GM18507 (cell line): ENCODE results near the gene TMOD3.

Source experiments
- DNase-seq: peaks from one replicate; pipeline ENCODE4 v3.0.0; 2011; ENCODE audit warnings: low read depth; ENCODE audit not compliant: insufficient read length; ENCODE audit errors: extremely low spot score
- FAIRE-seq: peaks from 2 replicates; lab custom pipeline; 2011; peaks lifted over from hg19 to GRCh38; lab: Jason Lieb, UNC

The TMOD3 gene

GRCh38 chr15:51818150-51818549 is 11.3 kb upstream of the TMOD3 start:
- FAIRE-seq (no peak), DNase-seq (no peak)

DNA sequence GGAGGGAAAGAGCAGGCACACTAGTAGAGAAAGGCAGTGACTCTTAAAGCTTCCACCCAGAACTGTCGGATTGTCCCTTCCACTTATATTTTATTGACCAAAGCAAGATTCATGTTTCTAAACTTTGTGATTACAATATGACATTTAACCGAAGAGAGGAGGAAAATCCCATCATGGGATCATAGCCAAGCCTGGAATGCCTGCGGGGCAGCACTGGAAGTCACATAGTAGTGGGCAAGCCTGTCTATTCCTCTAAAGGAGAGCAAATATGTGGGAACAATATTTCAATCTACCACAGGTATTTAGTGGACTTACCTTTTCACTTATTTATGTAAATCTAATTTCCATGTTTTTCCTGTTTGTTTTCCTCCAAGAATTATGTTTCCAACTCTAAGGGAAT is 3.8 kb upstream of the TMOD3 start:
- FAIRE-seq, result no peak
- DNase-seq, result no peak

GRCh38 chr15:51828621-51829375 is 655 bp upstream of the TMOD3 start:
- DNase-seq, result no peak
- FAIRE-seq, result no peak

DNA sequence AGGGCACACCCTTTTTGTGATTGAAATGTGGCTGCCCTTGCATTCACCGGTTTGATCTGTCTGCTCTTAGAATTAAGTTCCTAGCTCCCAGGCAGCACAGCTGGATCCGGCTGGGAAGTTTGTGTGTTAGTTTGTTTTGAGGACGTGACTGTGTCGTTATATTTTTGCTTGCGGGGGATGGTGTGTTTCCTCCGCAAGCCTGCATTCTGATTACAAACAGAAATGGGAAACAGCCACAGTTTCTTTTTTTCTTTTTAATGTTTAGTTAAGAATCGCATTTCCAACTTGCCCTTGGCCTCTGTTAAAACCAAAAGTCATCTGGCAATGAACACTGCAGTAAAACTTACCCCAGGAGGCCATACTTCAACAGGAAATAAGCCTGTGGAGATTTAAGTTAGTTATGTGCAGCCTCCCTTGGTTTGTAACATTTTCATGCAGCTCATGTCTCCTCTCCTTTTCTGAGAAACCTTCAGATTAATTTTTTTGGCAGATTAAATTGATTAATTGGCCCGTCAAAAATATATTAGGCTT is 888 bp downstream of the TMOD3 start:
- peak; percentile 69 for FAIRE-seq
- no peak for DNase-seq

DNA sequence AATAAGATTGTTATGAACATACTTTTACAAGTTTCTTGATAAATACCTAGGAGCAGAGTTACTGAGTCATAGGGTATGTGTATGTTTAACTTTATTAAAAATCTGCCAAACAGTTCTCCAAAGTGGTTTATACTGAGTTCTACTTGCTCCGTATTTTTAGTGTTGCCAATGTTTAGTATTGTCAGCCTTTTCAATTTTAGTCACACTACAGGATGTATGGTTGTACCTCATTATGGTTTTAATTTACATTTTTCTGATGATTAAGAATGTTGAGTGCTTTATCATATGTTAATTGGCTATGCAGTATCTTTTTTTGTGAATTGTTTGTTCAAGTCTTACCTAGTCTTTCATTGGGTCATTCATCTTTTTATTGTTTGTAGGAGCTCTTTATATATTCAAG is 4.3 kb downstream of the TMOD3 start:
- DNase-seq (no peak), FAIRE-seq (no peak)

GRCh38 chr15:51837792-51838251 is 8.4 kb downstream of the TMOD3 start:
- DNase-seq (no peak), FAIRE-seq (peak; percentile 90)

GRCh38 chr15:51838270-51838669 is 8.8 kb downstream of the TMOD3 start:
- FAIRE-seq (no peak), DNase-seq (no peak)

GRCh38 chr15:51840692-51841091 is 11.2 kb downstream of the TMOD3 start:
- no peak for DNase-seq
- no peak for FAIRE-seq

DNA sequence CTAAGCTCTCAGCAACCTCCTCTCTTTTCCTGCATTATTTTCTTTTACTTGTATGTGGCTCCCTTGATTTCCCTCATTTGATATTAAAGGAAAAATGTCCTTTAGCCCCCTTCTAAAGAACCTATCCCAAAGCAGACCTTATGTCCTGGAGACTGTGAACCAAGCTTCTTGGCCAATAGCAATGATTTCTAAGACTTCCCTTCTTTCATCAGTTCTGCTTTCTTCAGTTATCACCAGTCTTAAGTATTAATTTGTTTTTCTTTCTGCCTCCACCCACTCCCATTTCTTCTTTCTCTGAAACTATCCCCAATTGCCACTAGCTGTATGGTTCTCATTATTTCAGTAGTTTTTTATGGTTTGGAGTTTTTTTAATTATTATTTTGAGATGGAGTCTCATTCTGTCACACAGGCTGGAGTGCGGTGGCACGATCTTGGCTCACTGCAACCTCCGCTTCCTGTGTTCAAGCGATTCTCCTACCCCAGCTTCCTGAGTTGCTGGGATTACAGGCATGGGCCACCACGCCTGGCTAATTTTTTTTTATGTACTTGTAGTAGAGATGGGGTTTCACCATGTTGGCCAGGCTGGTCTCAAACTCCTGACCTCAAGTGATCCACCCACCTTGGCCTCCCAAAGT is 12.1 kb downstream of the TMOD3 start:
- DNase-seq (no peak), FAIRE-seq (no peak)

DNA sequence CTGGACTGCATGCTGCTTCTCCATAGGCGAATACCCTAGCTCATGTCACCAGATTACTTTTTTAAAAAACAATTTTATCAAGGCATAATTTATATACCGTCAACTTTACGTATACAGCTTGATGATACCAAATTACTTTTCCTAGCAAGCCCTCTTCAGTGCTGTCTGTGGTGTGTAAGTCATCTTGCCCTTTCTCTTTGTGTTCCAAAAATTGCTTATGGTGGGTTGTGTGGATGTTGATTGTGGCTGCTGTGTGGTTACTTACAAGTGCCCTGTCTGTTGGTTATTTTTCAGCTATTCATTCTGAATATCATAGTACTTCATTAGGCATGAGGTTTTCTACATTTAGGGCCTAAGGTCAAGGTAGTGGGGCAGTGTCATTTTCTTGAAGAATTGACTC is 12.8 kb downstream of the TMOD3 start:
- DNase-seq (no peak), FAIRE-seq (no peak)

- FAIRE-seq (peak; percentile 70), DNase-seq (no peak)
Measured at GRCh38 chr15:51842852-51843737, 13.6 kb downstream of the TMOD3 start.

GRCh38 chr15:51844747-51845426 is 15.4 kb downstream of the TMOD3 start:
- FAIRE-seq, result no peak
- DNase-seq, result no peak

- no peak for DNase-seq
- no peak for FAIRE-seq
Measured at GRCh38 chr15:51846066-51846462, 16.6 kb downstream of the TMOD3 start.

- FAIRE-seq (no peak), DNase-seq (no peak)
Measured at GRCh38 chr15:51846463-51847230, 17.2 kb downstream of the TMOD3 start.

DNA sequence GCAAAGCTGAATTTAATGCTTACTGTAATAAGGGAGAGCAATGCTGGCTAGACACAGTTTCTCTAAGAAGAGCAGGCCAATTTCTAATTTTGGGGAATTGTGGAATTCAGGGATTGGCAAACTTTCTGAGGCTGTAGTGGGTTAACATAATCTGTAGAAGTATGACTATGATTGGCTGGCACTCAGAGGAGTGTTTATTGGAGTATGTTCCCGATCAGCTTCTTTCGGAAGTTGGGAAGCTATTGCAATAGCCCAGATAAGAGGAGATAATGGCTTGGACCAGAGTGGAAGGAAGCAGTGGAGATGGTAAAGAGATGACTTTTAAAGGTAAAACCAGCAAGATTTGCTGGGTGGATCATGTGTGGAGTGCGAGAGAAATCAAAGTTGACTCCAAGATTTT is 19.4 kb downstream of the TMOD3 start:
- no peak for DNase-seq
- FAIRE-seq, result no peak

DNA sequence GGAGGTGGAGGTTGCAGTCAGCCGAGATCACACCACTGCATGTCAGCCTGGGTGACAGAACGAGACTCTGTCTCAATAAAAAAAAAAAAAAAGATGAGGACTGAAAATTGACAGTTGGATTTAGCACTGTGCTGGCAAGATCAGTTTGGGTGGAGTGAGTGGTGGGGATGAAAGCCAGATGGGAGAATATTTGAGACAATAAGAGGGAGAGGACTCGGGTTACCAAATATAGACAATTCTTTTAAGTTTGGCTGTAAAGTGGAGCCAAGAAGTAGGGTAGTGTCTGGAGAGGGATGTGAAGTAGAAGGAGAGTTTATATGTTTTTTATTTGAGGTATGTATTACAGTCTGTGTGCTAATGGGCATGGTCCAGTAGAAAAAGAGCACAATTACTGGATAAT is 20.4 kb downstream of the TMOD3 start:
- FAIRE-seq (no peak), DNase-seq (no peak)

- FAIRE-seq, result no peak
- DNase-seq, result no peak
Measured at GRCh38 chr15:51853998-51854397, 24.5 kb downstream of the TMOD3 start.

GRCh38 chr15:51855612-51856011 is 26.2 kb downstream of the TMOD3 start:
- no peak for DNase-seq
- FAIRE-seq, result no peak
